Cerebellar nuclear complex (tissue), 1 donor: Measurements from ENCODE around the gene PXK.

Source experiments
- DNase-seq, 2 experiments: peaks; one replicate each; lab custom pipeline; 2025; lab: John Stamatoyannopoulos, UW

Gene PXK

DNA sequence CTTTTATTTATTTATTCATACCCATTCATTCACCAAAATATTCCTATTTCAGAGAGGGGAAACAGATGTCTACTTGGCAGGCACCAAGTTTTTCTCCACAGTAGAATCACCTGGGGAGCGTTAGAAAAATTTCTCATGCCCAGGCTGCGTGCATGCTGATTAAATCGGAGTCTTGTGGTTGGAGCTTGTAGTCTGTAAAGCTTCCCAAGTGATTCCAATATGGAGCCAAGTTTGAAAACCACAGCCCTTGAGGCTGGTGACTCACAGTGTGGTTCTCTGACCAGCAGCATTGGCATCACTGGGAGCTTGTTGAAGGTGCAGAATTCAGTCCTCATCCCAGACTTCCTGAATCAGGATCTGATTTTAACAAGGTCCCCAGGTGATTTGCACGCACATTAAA lies 51.2 kb downstream of the PXK start:
- peak in 1 of 2 experiments; percentile 2 for DNase-seq

DNA sequence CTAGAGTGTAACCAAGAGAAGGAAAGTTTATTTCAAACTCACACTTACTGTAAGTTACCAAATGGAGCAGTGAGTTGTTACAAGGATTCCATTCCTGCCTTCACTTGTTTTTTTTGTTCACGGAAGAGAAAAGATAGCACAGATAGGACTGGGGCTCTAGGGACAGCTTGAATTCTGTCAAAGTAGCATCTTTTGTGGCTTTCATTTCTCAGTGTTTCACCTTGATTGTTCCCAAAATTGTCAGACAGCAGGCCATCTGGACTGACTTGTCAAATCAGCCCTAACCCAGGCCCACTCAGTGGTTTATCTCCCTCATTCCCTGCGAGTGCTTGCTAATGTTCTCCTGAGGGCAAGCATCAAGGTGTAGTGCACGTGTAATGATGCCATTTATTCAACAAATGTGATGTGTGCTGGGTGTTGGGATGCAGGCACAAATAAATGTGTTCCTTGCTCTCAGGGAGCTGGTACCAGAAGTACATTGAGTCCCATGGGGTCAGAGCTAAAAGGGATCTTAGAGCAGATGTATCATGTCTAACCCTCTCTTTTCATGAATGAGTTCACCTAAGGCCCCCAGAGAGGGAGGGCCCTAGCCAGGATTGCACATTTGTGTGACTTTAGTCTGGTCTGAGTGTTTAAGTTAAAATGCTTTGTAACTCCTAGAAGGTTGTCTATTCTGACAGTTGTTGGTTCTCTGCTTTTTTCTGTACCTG lies 51.8 kb downstream of the PXK start:
- no peak for DNase-seq

DNA sequence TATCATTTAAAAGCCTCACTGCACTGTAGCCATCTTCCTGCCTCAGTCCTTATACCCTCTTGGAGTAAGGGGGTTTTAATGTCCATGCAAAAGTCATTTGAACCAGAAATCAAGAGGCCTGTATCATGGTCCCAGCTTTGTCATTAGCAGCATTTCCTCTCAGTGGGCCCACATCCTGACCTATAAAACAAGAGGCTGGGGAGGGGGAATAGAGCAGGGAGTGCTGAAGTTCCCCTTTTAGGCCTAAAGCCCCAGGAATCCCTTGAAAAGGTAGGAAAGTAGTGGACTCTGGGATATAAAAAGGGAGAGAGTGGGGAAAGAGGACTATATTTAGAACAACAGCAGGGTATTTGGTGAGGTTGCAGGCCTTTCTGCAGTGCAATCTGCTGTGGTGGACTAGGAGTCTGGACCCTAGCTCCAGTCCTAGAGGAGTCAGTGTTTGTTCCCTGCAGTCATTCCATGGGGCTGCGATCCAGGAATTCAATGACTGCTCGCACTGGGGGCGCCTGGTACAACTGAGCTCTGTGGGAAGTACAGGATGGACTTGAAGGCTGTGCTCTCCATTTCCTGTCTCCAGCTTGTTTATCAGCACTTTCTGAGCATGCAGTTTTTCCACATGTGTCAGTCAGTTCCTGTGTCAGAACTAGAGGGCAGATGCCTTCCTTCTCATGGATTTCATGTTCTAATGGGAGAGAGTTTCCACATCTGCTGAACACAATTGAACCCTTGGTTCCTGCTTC lies 54.1 kb downstream of the PXK start:
- DNase-seq: no peak

DNA sequence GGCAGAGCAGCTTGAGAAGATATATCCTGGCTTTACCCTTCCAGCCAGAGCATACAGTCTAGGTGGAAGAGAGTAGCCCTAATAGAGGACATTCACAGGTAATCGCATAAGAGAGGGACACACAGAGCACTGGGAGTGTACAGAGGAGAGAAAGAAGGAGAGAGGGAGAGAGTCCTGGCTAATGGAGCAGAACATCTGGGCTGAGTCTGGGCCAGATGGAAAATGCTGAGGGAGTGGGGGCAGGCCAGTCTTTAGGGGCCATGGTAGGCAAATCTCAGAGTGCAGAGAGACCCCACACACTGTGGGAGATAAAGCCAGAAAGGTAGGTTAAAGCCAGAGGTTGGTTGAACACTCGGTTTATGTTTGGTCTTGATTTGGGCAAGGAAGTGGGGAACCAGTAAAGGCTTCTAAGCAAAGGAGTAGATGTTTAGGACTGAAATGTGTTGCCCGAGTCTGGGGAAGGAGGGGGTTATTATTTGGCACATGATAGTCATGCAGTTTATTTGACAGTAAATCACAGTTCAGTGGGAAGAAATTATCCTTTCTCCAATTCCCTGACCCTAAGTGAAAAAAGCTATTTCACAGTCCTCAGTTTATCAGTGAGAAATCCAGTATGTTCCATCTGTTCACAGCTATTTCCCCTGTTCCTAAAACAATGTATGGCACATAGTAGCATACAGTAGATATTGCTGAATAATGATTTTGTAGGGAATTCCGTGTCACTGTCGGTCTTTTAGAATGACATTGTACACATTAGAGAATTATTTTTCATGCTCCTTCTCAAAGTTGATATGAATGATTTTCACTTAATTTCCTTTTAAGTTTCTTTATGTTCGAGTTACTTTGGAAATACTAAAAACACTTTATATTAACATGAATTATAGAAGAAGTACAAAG lies 55.2 kb downstream of the PXK start:
- DNase-seq: no peak

DNA sequence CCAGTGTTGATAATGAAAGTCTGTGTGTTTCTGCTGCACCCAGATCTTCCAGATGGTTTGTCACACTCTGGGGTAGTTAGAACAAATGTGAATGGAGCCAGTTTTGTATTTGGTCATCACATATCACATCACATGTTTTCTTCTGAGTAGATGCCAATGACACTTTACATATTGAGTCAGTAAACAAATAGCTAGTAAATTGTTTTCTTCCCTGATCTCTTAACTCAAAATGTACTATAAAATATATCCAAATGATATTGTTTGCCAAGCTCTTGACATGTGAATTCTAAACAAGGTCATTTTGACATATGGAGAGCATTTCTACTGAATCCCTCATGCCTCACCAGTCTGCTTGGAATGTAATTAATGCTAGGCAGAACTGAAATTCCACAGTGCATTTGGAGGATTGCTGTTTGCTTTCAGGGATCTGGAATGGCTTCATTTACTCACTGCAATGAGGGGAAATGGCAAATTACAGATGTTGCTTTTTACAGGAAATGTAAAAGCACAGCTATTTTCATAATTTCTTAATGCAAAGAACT lies 55.9 kb downstream of the PXK start:
- peak in 1 of 2 experiments; percentile 4 for DNase-seq

DNA sequence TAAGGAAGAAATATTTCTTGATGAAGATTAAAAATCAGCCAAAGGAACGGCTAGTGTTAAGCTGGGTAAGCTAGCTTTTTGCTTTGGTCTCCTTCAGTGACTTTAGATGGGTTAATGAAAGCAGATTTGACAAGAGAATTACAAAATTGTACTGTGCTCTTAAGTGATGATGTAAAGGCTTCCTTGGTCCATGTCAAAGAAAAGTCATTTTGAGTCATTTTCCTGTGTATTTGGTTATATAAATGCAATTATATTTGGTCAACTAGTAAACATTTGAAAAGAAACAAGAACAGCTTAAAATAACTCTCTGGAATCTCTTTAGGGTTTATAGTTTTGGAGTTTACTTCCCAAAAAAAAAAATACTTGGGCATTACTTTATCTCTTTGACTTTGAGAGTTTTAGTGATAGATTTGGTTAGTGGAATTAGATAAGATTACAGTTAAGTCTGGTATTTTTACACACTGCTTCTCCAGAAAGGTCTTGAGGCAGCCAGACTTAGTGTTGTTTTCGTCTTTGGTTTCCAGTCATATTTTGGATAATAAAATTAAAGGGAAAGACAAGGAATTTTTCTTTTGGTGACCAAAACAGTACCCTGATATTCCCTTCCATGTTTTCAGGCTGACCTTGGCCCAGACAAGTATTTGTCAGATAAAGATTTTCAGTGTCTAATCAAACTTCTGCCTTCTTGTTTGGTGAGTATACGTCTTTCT lies 58.6 kb downstream of the PXK start:
- no peak for DNase-seq

DNA sequence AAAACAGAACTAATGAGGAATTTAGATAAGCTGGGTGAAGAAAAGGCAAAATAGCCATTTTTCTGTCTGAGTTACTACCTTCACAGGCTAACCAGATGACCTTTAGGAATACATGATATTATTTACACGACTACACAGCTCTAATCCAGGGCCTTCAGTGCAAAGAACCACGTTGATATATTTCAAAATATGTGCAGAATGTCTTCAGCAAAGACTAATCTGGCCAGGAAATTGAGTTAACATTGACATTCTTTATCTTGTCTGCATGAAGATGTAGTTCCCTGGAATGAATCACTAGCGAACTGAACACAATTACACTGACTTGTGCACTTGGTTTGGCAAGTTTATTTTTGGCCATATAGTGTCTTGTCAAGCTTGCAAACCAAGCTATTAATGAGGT lies 59.5 kb downstream of the PXK start:
- no peak for DNase-seq

DNA sequence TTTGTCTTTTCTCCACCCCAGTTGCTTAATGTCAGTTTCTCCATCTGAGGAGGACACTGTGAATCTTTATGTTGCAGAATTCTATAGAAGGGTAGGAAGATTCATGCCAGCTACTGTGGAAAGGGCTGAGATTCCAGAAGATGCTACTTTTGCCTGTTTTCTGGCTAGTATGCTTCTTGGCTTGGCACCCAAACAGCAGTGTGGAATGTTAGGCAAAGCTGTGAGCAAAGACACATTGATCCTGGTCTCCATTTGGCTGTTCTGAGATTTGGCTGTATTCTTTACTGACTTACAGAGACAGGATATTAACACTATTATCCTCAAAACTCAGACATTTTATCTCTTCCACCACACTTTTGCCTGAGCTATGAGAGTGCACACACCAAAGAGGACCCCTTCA lies 61.6 kb downstream of the PXK start:
- DNase-seq: no peak

DNA sequence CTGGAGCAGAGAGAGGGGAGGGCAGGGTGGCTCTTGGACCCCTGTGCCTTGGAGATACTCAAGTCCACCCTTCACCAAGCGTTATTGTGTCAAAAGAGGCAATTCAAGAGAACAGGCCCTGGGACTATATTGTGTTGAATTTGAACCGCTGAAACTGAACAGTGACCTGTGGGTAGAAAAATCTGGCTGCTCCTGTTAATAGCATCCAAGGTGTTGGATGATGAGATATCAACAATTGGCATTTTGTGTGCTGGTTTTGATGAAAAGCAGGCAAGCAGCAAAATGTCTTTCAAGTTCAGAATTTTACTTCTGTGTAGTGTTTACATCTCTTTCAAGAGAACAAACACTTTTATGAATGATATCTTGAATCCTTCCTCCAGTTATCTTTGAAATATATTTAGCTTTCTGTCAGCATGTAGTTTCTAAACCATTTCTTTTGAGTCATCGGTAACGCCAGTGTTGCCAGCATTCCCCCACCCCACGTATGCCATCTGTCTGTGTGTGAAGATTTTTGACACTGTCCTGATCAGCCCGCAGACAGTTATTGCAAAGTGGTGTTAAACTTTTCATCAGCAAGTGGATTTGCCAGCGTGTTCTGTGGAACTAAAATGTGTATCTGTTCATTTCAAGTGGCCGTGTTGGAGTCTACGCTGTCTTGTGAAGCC lies 66.1 kb downstream of the PXK start:
- DNase-seq: no peak

DNA sequence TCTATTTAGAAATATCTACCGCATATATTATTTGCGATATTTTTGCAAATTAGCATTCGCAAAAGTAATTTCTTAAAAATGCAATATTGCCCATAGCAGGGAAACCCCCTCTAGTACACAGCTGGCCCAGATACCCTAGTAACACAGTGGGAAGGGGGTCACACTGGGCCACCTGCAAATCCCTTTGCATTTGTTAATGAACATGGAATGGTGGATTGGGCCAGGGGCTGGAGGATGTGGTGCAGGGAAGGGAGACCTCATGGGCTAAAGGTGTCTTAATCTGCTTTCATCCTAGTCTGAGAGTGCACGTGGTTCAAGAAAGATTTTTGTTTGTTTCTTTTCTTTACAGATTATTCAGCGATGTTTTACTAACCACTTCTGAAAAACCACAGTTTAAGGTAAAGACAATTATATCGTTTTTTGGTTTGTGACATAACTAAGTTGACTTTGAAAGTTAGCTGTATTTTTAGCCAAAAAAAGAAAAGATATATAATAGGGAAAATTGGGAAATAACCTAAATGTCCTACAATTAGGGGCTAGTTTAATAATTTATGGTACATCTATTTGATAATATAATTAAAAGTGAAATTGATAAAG lies 70.9 kb downstream of the PXK start:
- DNase-seq: no peak

DNA sequence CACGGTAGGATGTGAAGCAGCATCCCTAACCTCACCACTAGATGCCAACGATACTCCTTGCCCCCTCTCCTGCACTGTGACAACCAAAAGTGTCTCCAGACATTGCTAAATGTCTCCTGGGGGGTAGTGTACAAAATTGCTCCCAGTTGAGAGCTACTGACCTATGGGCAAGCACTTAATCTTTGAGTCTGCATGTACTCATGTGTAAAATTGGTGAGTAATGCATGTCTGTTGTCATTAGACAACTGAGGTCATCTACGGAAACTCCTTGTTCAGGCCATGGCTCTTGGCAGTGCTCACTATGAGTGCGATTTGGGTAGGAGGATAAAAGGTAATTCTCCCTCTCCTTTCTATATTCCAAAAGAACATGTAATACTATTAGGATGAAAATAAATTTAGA lies 71.7 kb downstream of the PXK start:
- DNase-seq: no peak

DNA sequence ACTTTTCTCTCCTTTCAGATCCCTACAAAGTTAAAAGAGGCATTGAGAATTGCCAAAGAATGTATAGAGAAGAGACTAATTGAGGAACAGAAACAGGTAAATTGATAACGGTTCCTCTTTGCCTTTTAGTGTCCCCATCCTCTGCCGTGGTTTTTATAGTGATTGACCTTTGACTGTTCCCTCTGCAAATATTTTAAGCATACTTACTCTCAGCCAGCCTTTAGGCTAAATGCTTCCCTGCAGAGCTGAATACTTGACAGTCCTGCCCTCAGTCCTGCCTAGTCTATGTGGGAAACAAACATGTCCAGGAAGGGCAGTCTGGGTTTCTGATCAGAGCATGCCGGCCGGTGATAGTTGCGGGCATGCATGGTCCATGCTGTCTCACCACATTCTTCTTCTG lies 76.2 kb downstream of the PXK start:
- DNase-seq: no peak

DNA sequence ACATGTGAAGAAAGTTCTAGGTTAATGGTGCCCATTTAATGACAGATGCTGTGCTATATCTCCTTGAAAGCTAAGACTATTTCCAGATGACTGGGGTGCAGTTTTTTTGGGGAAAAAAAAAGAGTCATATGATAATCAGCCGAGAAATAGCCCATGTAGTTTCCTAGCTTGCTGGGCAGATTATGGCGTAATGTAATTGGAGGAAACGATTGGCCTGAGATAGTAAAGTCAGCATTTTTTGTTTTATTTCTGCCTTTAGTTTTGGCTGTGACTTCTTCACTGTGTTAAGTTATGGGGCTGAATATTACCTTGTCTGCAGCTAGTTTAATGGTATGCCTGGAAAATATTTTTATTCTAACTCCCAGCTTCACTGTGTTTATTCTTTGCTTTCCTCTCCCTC lies 77.0 kb downstream of the PXK start:
- no peak for DNase-seq

DNA sequence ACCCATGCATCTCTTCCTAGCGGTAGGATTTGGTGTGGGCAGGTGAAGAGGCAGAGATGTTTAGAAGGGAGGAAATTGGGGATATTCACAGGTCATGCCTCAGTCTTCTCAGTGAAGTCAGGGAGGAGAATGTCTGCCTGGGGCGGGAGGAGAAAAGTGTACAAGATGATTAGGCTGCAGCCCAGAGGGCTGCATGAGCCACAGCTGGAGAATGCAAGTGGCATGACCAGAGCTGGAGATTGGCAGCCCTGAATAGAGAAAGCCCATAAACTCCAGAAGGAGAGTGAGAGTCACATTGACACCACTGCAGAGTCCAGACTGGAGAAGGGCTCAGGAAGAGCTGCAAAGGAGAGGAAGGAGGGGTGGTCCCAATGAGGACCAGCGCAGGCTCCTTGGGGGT lies 78.3 kb downstream of the PXK start:
- DNase-seq: no peak

DNA sequence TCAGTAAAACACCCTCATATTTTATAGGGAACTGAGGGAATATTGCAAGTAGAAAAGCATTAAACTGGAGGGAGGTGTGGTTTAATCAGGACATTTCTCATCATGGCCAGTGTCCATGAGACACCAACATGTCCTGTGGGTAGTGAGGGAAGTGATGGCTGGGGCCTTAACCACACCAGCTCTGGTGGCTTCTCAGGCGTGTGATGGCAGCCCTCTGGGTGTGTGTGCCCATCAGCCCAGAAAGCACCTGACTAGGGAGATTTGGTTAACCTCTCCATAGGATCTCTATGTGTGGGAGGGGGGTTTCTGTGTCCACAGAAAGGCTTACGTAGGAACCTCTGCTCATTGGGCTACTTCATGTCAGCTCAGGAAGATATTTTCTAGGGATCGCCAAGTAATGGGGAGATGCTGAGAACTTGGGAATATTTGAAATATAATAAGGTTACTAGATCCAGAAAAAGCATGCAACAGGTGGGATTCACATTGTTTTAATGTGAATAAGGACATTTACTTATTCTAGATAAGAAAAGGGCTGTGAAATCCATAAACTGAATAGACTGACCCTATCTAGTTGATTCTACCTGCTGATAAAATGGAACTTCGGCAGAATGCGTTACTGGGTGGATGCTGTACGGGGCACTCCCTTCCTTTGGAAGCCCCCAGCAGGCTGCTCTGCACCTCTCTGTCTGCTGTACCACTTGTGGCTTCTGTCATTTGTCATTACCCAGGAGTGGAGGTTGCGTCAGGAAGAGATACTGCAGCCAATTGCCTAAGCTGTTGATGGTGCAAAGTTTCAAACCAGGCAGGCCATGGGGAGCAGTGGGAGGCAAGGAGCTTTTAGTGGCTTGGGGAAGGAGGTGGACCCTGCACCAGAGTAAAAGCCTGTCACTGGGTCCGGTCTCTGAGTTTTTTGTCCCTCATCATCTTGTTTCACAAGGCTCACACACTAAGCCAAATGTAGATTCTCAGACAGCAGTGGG lies 79.4 kb downstream of the PXK start:
- no peak for DNase-seq

DNA sequence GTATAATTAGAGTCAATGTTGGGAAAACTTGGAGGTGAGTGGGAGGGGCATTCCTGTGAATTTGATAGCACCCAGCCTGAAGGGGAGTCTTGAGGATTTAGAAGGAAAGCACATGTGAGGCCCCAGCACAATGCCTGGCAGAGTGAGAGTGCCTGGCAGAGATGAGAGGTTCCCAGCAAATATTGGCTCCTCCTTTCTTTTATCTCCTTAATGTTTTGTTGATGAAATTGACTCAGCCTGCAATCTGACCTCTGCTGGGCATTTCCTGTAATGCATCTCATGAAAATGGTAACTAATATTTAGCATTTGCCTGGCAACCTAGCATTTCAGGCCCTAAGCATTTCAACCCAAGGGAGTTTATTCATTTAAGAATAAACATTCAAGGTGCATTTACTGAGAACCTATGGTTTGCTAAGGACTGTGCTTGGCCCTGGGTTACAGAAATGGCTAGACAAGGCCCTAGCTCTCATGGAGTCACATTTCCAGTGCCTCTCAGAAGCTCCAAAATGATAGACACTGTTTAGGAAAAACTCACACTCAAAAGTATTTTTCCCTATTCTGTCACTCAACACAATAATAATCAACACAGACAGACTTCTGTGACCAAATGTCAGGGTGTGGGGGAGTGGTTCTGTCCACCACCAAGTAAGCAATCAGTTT lies 82.0 kb downstream of the PXK start:
- DNase-seq: no peak

DNA sequence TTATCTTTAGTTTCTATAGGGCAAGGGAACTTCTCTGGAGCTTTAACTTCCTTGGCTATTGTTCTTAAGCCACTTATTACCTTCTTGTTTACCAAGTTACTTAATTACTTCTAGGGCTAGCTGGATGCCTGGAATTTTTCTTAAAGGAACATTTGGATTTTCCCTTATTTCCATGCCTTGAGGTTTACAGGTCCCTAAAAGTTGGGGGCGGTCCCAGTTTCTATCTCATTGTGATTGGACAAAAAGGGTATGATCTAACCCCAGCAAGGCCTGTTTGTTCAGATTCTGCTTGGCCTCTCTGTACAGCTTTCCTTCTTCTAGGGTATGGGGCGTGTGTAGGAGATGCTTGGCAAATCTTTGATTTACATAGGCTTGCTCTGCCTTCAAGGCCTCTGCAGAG lies 83.5 kb downstream of the PXK start:
- no peak for DNase-seq

DNA sequence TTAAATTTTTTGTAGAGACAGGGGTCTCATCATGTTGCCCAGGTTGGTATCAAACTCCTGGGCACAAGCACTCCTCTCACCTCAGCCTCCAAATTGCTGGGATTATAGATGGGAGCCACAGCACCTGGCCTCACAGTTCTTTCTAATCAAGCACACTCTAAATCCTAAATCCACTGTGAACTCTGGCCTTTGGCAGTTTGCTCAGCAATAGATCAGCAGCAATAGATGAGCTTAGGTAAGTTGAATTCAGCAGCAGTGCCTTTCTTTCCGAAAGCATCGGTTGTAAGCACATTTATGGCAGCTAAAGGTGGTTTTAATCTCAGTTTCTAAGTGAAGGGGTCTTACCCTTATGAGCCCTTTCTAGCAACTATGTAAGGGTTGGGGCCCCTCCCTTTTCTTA lies 84.4 kb downstream of the PXK start:
- no peak for DNase-seq

DNA sequence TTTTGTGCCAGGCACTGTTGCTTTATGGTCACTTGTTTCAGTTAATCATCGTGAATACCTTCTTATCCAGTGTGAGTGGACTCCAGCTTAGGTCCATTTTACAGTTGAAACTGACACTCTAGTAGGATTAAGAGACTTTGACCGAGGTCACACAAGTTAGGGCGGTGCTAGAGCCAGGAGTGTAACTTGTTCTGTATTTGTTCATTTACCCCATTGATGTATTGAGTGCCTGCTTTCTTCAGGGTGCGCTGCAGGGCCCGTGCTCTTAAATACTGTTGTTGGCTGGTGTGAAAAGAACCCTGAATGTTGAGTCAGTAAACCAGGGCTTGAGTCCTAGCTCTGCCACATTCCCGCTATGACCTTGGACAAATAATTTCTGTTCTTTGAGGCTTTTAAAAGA lies 85.5 kb downstream of the PXK start:
- no peak for DNase-seq
